Measurements from ENCODE around the gene HERC3.

DNA sequence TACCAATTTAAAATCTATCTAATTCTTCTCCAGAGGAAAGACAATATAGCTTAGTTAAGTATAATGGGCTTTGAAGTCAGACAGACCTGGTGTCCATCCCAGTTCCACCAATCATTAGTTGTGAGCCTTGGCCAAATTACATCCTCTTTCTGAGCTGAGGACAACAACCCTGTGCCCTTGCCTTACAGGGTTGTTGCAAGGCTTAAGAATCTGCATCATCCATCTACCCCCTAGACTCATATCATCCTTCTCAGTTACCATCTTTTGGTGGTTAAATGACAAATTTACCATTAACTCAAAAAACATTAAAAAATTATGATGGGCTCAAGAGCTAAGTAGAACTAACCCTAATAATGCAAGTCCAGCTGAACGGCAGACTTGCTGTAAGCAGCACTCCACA, 53.7 kb downstream of the HERC3 start:
- TF ChIP-seq POLR2A (IDR thresholded peaks at IDR 0.05; ENCODE audit: low read depth, low read length) (no peak), POLR2AphosphoS5 (IDR thresholded peaks at IDR 0.05; ENCODE audit: insufficient read depth, low read depth, low read length) (no peak), EZH2 (IDR thresholded peaks at IDR 0.05; ENCODE audit: borderline replicate concordance, low read depth, low read length, severe bottlenecking) (no peak), MYC (IDR thresholded peaks at IDR 0.05; ENCODE audit: low read depth, low read length) (no peak), JUN (IDR thresholded peaks at IDR 0.05; ENCODE audit: borderline replicate concordance, insufficient read depth, insufficient read length, low read depth) (no peak)
- TF ChIP-seq, protein P1, sequence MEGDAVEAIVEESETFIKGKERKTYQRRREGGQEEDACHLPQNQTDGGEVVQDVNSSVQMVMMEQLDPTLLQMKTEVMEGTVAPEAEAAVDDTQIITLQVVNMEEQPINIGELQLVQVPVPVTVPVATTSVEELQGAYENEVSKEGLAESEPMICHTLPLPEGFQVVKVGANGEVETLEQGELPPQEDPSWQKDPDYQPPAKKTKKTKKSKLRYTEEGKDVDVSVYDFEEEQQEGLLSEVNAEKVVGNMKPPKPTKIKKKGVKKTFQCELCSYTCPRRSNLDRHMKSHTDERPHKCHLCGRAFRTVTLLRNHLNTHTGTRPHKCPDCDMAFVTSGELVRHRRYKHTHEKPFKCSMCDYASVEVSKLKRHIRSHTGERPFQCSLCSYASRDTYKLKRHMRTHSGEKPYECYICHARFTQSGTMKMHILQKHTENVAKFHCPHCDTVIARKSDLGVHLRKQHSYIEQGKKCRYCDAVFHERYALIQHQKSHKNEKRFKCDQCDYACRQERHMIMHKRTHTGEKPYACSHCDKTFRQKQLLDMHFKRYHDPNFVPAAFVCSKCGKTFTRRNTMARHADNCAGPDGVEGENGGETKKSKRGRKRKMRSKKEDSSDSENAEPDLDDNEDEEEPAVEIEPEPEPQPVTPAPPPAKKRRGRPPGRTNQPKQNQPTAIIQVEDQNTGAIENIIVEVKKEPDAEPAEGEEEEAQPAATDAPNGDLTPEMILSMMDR (IDR thresholded peaks at IDR 0.05; ENCODE audit: extremely low read depth in 1 of 2, insufficient read depth in 1 of 2, low read depth in 1 of 2, low read length in 2 of 2): no peak
- TF ChIP-seq, protein P2, sequence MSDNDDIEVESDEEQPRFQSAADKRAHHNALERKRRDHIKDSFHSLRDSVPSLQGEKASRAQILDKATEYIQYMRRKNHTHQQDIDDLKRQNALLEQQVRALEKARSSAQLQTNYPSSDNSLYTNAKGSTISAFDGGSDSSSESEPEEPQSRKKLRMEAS (IDR thresholded peaks at IDR 0.05; ENCODE audit: insufficient read depth, insufficient read length): no peak

Measured in endothelial cell of umbilical vein (primary cell).